Epithelial cell of esophagus (primary cell): Measurements from ENCODE around the gene LRRFIP2.

Source experiments
- DNase-seq: peaks from one replicate; pipeline ENCODE4 v3.0.0; 2010; ENCODE audit warnings: low read depth
- H3K4me3 ChIP-seq: 2 replicates; pipeline ENCODE4 v1.5.1; 2011; ENCODE audit warnings: mild to moderate bottlenecking, low read length, control low read depth
- CTCF ChIP-seq: IDR thresholded peaks from 2 replicates; pipeline ENCODE4 v1.5.1; 2011; ENCODE audit warnings: low read depth, mild to moderate bottlenecking, low read length, control low read depth, inconsistent platforms; ENCODE audit not compliant: insufficient read depth; ENCODE audit errors: missing control alignments

LRRFIP2 gene

GRCh38 chr3:37171144-37171543 lies 3.2 kb downstream of the LRRFIP2 start:
- DNase-seq = no peak
- no peak overlapping the region for H3K4me3 ChIP-seq
- TF ChIP-seq CTCF = no peak

GRCh38 chr3:37170513-37170912 lies 3.9 kb downstream of the LRRFIP2 start:
- no peak overlapping the region for H3K4me3 ChIP-seq
- TF ChIP-seq CTCF = no peak
- no peak for DNase-seq

- no peak overlapping the region for H3K4me3 ChIP-seq
- TF ChIP-seq CTCF = no peak
- DNase-seq = no peak
Observed at GRCh38 chr3:37170060-37170459, 4.3 kb downstream of the LRRFIP2 start.

- DNase-seq = no peak
- no peak for TF ChIP-seq CTCF
- H3K4me3 ChIP-seq = no peak overlapping the region
Observed at GRCh38 chr3:37168896-37169295, 5.5 kb downstream of the LRRFIP2 start.

- peak; percentile 59 for DNase-seq
- TF ChIP-seq CTCF = no peak
- no peak overlapping the region for H3K4me3 ChIP-seq
Observed at GRCh38 chr3:37163262-37164015, 10.9 kb downstream of the LRRFIP2 start.

GRCh38 chr3:37162501-37163245 lies 11.7 kb downstream of the LRRFIP2 start:
- no peak for TF ChIP-seq CTCF
- no peak overlapping the region for H3K4me3 ChIP-seq
- DNase-seq = no peak

- TF ChIP-seq CTCF = no peak
- no peak overlapping the region for H3K4me3 ChIP-seq
- DNase-seq = no peak
Observed at GRCh38 chr3:37161351-37161750, 13.0 kb downstream of the LRRFIP2 start.
